Stimulated activated CD4-positive, alpha-beta T cell treated with anti-CD3 and anti-CD28 coated beads, Interleukin-12 subunit alpha, Interleukin-12 subunit beta, amount 100 ng/mL, for 48 hours (primary cell): ENCODE data around the gene FAM83G.
A peak's percentile ranks its signal among the peaks of the same experiment; 100 is the strongest.

Source experiments
- DNase-seq, 3 donors: peaks; one replicate each; pipeline ENCODE4 v3.0.0-alpha.2; 2020; ENCODE audit warnings: low read depth in 2 of 3, low spot score in 1 of 3

FAM83G gene

GRCh38 chr17:18991531-18992315 lies 12.8 kb downstream of the FAM83G start:
- DNase-seq = no peak

- DNase-seq = no peak
Observed at GRCh38 chr17:18990331-18990730, 14.2 kb downstream of the FAM83G start.

GRCh38 chr17:18988546-18989173 lies 15.9 kb downstream of the FAM83G start:
- DNase-seq = no peak

- DNase-seq = no peak
Observed at GRCh38 chr17:18987862-18988545, 16.6 kb downstream of the FAM83G start.

GRCh38 chr17:18987230-18987610 lies 17.3 kb downstream of the FAM83G start:
- DNase-seq = no peak

- no peak for DNase-seq
Observed at GRCh38 chr17:18986541-18987229, 17.9 kb downstream of the FAM83G start.

GRCh38 chr17:18985475-18985874 lies 19.1 kb downstream of the FAM83G start:
- no peak for DNase-seq

- DNase-seq = no peak
Observed at GRCh38 chr17:18984273-18985114, 20.1 kb downstream of the FAM83G start.

GRCh38 chr17:18981642-18982424 lies 22.7 kb downstream of the FAM83G start:
- DNase-seq = no peak

- no peak for DNase-seq
Observed at GRCh38 chr17:18981335-18981641, 23.3 kb downstream of the FAM83G start.

GRCh38 chr17:18980682-18981334 lies 23.8 kb downstream of the FAM83G start:
- DNase-seq = no peak

- no peak for DNase-seq
Observed at GRCh38 chr17:18978655-18979054, 25.9 kb downstream of the FAM83G start.

GRCh38 chr17:18978050-18978449 lies 26.5 kb downstream of the FAM83G start:
- no peak for DNase-seq

GRCh38 chr17:18977646-18978045 lies 26.9 kb downstream of the FAM83G start:
- no peak for DNase-seq

- no peak for DNase-seq
Observed at GRCh38 chr17:18977021-18977420, 27.5 kb downstream of the FAM83G start.

- no peak for DNase-seq
Observed at GRCh38 chr17:18976201-18976600, 28.4 kb downstream of the FAM83G start.

- DNase-seq = no peak
Observed at GRCh38 chr17:18975597-18975996, 29.0 kb downstream of the FAM83G start.

- peak in 2 of 3 donors; percentile 20 to 42 for DNase-seq
Observed at GRCh38 chr17:18974407-18975149, 30.0 kb downstream of the FAM83G start.

GRCh38 chr17:18971801-18972200 lies 32.8 kb downstream of the FAM83G start:
- DNase-seq = no peak
